Endometrial microvascular endothelial cells (primary cell): ENCODE data around the gene ZNF487. TPM values are rescaled to one million over a fixed set of nuclear protein-coding genes. Genes with fewer than 3 reads are reported as not detected.
"Not testable (repeated sequence)": the region's sequence is repeated elsewhere in the genome, so short reads cannot be mapped to it uniquely, and the experiment has no call there.

Experiments used
- in situ Hi-C: cut with HindIII; loops from 2 replicates; pipeline ENCODE4 v1.10.0; 2017; ENCODE audit warnings: low sequenced_read_pairs, low pct_unique_long_range_greater_than_20kb; ENCODE audit errors: inconsistent ontology term
- total RNA-seq: library from RNA; depleted of rRNA; stranded (reverse); fragments of >200 nt; gene quantifications from one replicate; pipeline ENCODE4 v1.2.3, GENCODE V29; 2015; ENCODE audit errors: inconsistent ontology term

The ZNF487 gene
- total RNA-seq, 1 donor from 2014 or later: 0.09 TPM

GRCh38 chr10:43402880-43403452, 33.9 kb upstream of the ZNF487 start:
- in situ Hi-C loops: no loop called here

- in situ Hi-C loops: no loop called here
These were observed 32.8 kb upstream of the ZNF487 start for GRCh38 chr10:43403911-43404703.

GRCh38 chr10:43404704-43405084, 32.2 kb upstream of the ZNF487 start:
- in situ Hi-C loops: no loop called here

- in situ Hi-C loops: no loop called here
These were observed 29.7 kb upstream of the ZNF487 start for GRCh38 chr10:43407148-43407575.

- in situ Hi-C loops: no loop called here
These were observed 29.2 kb upstream of the ZNF487 start for GRCh38 chr10:43407576-43408330.

- in situ Hi-C loops: no loop called here
These were observed 28.6 kb upstream of the ZNF487 start for GRCh38 chr10:43408331-43408709.

DNA sequence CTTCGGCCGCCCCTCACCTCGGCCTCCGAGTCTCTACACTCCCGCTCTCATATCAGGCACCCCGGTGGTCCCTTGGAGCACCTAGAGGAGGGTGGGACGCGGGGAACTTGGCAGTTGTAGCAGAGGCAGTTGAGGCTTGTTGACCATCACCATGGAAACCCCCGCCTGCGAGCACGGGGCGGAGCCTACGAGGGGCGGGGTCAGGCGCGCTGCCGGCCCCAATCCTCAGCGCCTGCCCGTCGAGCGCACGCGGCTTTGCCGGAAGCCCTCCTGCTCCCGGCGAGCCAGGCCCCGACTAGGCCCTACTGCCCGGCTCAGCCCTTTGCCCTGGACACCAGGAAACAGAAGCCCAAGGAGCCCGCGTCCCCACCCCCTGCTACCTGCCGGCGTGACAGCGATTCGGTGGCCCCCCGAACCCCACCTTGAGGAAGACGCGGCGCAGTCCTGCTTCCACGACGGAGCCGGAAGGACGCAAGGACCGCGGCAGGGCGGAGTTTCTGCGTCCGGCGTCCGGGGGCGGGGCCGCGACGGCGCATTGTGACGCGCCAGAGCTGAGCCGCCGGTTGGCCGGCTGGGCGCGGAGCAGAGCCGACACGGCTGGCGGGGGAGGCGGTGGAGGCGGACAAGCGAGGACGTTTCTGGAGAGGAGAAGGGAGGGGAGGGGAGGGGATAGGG, 28.1 kb upstream of the ZNF487 start, which contains the start of gene HNRNPF:
Gene HNRNPF, minus strand, starts transcription at position 477 of the 675 bp plus-strand sequence. CDS start 21,302 bp downstream, outside the sequence.
- in situ Hi-C loops: no loop called here

GRCh38 chr10:43409385-43410109, 27.4 kb upstream of the ZNF487 start:
- in situ Hi-C loops: no loop called here

DNA sequence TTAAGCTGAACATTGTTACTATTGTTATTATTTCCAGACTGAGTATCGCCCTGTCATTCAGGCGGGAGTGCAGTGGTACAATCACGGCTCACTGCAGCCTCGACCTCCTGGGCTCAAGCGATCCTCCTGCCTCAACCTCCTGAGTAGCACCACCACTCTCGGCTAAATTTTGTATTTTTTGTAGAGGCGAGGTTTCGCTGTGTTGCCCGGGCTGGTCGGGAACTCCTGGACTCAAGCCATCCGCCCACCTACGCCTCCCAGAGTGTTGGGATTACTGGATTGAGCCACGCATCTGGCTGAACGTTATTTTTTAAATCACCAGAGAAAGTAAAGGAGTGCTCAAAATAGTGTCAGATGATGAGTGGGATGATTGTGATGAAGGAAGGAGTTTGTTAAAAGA, 26.6 kb upstream of the ZNF487 start:
- in situ Hi-C loops: no loop called here

GRCh38 chr10:43411536-43411935, 25.4 kb upstream of the ZNF487 start:
- in situ Hi-C loops: no loop called here

- in situ Hi-C loops: no loop called here
These were observed 21.4 kb upstream of the ZNF487 start for GRCh38 chr10:43415544-43415943.

GRCh38 chr10:43417950-43418768, 18.8 kb upstream of the ZNF487 start:
- in situ Hi-C loops: no loop called here

- in situ Hi-C loops: no loop called here
These were observed 16.9 kb upstream of the ZNF487 start for GRCh38 chr10:43419997-43420368.

- in situ Hi-C loops: no loop called here
These were observed 16.3 kb upstream of the ZNF487 start for GRCh38 chr10:43420369-43421200.

DNA sequence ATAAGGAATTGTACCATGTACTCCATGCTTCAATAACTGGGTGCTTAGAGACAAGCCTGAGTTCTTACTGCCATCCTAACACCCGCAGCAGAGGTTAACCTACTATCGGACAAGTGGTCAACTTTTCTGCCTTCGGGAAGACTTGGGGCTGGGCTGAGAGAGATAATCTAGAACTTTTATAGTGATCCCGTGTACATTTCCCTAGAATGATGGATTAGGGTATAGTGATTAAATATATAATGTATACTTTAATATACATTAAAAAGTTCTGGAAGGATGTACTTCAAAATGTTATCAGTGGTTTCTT, 15.8 kb upstream of the ZNF487 start:
- in situ Hi-C loops: no loop called here

GRCh38 chr10:43421519-43421918, 15.4 kb upstream of the ZNF487 start:
- in situ Hi-C loops: no loop called here

- in situ Hi-C loops: not testable (repeated sequence)
These were observed 15.0 kb upstream of the ZNF487 start for GRCh38 chr10:43421944-43422343.
